Lower lobe of right lung (tissue), 2 donors: Measurements from ENCODE around the gene ADCY5. TPM values are rescaled to one million over a fixed set of nuclear protein-coding genes. Genes with fewer than 3 reads are reported as not detected.

Source experiments
- ATAC-seq, 2 donors: fragments of 200-7000 bp; cut with Tn5 transposase; one replicate each; pipeline ENCODE4 v1.9.1; 2020 to 2022; ENCODE audit warnings: mild to moderate bottlenecking in 2 of 2, moderate library complexity in 2 of 2
- DNase-seq: peaks from one replicate; pipeline ENCODE4 v3.0.0-alpha.2; 2020
- H3K27ac ChIP-seq: fragments of 200-600 bp; one replicate; pipeline ENCODE4 v1.8.0; 2022
- H3K27me3 ChIP-seq: fragments of 200-600 bp; one replicate; pipeline ENCODE4 v1.8.0; 2022; ENCODE audit warnings: low read depth
- H3K36me3 ChIP-seq: fragments of 200-600 bp; one replicate; pipeline ENCODE4 v1.8.0; 2022; ENCODE audit warnings: mild to moderate bottlenecking
- H3K4me1 ChIP-seq: fragments of 200-600 bp; one replicate; pipeline ENCODE4 v1.8.0; 2022
- H3K4me3 ChIP-seq: fragments of 200-600 bp; one replicate; pipeline ENCODE4 v1.8.0; 2022; ENCODE audit warnings: mild to moderate bottlenecking
- H3K9me3 ChIP-seq: fragments of 200-600 bp; one replicate; pipeline ENCODE4 v1.8.0; 2022
- intact Hi-C: fragments of 100-400 bp; cut with DNase I; formaldehyde crosslinking; loops from one replicate; pipeline ENCODE4 v1.11.0; 2022
- total RNA-seq: library from RNA; stranded (reverse); fragmentation: NEBNext Ultra II Directional; extraction: Animal tissue kit (Norgen Biotek cat#: 25700); gene quantifications from one replicate; pipeline ENCODE4 v1.2.1, GENCODE V29; 2021
- TF ChIP-seq, protein P1 (sequence below): fragments of 200-600 bp; IDR thresholded peaks from one replicate; pipeline ENCODE4 v1.8.0; 2022; ENCODE audit warnings: antibody characterized with exemption, mild to moderate bottlenecking
- donor health status: DM: no; HTN: yes; CAD: no; lungs with severe emphysema.

ADCY5 gene
- total RNA-seq, 1 donor from 2014 or later, result 5.6 TPM

DNA sequence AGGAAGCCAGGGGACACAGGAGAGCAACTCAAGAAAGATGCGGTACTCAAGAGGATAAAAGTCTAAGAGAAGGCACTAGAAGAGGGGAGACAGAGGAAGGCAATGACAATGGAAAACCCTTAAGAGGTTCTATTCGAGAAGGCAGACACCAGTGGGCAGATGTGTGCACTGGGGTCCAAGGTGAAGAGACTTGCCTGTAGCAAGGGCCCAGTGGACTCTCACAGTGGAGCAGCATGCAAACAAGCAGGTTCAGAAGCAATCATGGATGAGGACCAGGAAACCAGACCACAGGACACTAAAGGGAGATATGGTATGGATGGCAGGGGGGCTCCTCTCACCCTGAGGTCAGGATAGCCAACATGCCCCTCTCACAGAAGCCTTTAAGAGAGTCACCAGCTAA lies 2.7 kb downstream of the ADCY5 start:
- Histone ChIP-seq H3K27ac (no peak overlapping the region), H3K4me3 (no peak overlapping the region), H3K36me3 (no peaks in the 10 kb centered on the region), H3K9me3 (no peaks in the 10 kb centered on the region), H3K4me1 (peaks cover 15% of the 10 kb centered on the region), H3K27me3 (peaks cover 53% of the 10 kb centered on the region)
- TF ChIP-seq, protein P1, sequence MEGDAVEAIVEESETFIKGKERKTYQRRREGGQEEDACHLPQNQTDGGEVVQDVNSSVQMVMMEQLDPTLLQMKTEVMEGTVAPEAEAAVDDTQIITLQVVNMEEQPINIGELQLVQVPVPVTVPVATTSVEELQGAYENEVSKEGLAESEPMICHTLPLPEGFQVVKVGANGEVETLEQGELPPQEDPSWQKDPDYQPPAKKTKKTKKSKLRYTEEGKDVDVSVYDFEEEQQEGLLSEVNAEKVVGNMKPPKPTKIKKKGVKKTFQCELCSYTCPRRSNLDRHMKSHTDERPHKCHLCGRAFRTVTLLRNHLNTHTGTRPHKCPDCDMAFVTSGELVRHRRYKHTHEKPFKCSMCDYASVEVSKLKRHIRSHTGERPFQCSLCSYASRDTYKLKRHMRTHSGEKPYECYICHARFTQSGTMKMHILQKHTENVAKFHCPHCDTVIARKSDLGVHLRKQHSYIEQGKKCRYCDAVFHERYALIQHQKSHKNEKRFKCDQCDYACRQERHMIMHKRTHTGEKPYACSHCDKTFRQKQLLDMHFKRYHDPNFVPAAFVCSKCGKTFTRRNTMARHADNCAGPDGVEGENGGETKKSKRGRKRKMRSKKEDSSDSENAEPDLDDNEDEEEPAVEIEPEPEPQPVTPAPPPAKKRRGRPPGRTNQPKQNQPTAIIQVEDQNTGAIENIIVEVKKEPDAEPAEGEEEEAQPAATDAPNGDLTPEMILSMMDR, result no peak
- intact Hi-C loops, result no loop called here
- no peak for DNase-seq
- no peak for ATAC-seq

DNA sequence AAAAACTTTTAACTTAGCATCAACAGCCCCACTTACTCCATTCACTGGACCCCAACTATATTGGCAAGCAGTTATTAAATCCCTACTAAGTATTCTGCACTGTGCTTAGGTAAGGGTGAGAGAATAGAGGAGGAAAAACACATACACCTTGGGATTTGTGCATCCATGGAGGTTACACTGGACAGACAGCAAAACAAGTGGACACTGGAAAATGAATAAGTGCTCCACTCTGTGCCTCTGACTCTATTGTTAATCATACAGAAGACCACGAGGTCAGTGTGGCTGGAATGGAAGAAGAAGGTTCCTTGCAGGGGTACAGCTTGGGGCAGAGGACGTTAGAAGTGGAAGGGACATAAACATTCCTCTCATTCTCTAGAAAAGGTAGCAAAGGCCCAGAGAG lies 3.2 kb downstream of the ADCY5 start:
- no peak overlapping the region for H3K4me3 ChIP-seq
- no peaks in the 10 kb centered on the region for H3K9me3 ChIP-seq
- TF ChIP-seq, protein P1, result no peak
- intact Hi-C loops, result no loop called here
- no peak overlapping the region for H3K27ac ChIP-seq
- peaks cover 15% of the 10 kb centered on the region for H3K4me1 ChIP-seq
- DNase-seq (no peak), ATAC-seq (no peak)
- H3K27me3 ChIP-seq, result peaks cover 49% of the 10 kb centered on the region
- no peaks in the 10 kb centered on the region for H3K36me3 ChIP-seq

DNA sequence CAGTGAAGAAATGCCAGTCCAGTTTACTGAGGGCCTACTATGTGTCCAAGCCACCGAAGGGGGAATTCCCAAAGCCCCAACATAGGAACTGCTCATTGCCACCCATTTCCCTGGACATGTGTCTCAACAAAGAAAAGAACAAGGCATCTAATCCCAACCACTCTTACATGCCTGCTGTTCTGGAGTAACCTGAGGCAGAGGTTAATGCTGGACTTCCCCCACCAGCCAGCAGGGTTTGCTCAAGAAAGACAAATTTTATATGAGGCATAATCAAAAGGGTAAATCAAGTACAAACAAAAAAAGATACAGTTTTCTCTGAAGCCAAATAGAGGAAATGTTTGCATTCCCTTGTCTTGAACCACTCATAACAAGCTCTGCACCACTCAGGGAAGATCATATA lies 4.1 kb downstream of the ADCY5 start:
- no peak for DNase-seq
- Histone ChIP-seq H3K4me3 (no peak overlapping the region), H3K4me1 (peaks cover 10% of the 10 kb centered on the region), H3K36me3 (no peaks in the 10 kb centered on the region), H3K9me3 (no peaks in the 10 kb centered on the region), H3K27me3 (peaks cover 40% of the 10 kb centered on the region), H3K27ac (no peak overlapping the region)
- ATAC-seq, result no peak
- TF ChIP-seq, protein P1, result no peak
- intact Hi-C loops, result no loop called here

DNA sequence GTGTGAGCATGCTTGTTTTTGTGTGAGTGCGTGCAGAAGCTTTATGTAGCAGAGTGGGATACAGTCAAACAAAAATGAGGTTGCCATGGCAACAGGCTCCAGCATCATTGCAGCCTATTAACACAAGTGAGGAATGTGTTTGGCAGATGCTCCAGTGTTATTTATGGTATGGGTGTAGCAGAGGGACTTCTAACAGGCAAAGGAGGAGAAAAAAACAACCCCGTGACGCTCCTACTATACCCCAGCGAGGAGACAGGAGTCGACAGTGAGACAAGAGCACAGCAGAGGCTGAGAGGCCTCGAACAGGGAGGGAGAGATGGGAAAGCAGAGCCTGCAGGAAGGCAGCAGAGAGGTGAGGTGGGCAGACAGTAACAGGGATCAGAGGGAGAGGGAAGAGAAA lies 4.9 kb downstream of the ADCY5 start:
- no peaks in the 10 kb centered on the region for H3K9me3 ChIP-seq
- H3K4me1 ChIP-seq, result peaks cover 9% of the 10 kb centered on the region
- TF ChIP-seq, protein P1, result no peak
- H3K36me3 ChIP-seq, result no peaks in the 10 kb centered on the region
- no peak overlapping the region for H3K27ac ChIP-seq
- ATAC-seq (no peak), DNase-seq (no peak)
- H3K4me3 ChIP-seq, result no peak overlapping the region
- peaks cover 33% of the 10 kb centered on the region for H3K27me3 ChIP-seq
- intact Hi-C loops, result no loop called here

DNA sequence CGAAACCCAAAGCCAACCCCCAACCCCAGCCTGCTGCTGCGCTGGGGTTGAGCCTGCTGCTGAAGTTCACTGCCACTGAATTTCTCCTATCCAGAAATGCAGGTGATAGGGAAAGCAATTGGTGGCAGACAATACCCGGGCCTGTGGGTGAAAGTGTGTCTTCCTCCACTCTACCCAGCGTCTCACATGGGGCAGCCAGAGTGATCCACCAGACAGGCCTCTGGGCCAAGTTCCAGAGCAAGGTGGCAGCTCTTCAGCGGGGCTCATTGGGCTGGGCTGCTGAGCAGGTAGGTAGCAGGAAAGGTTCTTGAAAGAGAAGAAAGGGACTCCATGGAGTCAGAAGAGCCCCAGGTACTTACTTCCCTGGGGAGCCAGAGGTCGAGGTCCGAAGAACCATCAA lies 6.0 kb downstream of the ADCY5 start:
- Histone ChIP-seq H3K4me3 (no peak overlapping the region), H3K36me3 (no peaks in the 10 kb centered on the region), H3K4me1 (no peaks in the 10 kb centered on the region), H3K9me3 (no peaks in the 10 kb centered on the region), H3K27me3 (peaks cover 23% of the 10 kb centered on the region), H3K27ac (no peak overlapping the region)
- intact Hi-C loops, result no loop called here
- TF ChIP-seq, protein P1, result no peak
- no peak for DNase-seq
- no peak for ATAC-seq

DNA sequence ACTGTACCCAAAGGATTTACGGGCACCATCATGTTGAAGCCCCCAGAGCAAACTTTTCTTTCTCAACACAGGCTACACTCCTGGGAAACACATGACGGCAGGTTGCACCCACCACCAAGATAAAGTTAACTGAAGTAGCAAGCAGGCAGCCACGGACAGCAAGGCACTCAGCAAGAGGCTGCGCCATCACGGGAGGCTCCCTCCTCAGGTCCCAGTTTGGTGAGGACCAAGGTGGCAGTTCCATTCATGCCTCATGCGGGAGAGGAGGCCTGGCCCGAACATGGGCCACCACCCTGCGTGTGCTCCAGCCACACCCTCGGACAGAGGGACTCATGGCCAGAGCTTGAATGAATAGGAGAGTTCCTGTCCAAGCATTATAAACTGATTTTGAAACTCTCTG lies 6.8 kb downstream of the ADCY5 start:
- Histone ChIP-seq H3K36me3 (no peaks in the 10 kb centered on the region), H3K4me1 (no peaks in the 10 kb centered on the region), H3K27me3 (peaks cover 16% of the 10 kb centered on the region), H3K9me3 (no peaks in the 10 kb centered on the region), H3K27ac (no peak overlapping the region), H3K4me3 (no peak overlapping the region)
- no peak for ATAC-seq
- TF ChIP-seq, protein P1, result no peak
- DNase-seq, result no peak
- intact Hi-C loops, result no loop called here
